CD4-positive, alpha-beta T cell (primary cell): ENCODE results near the gene KIAA0040. TPM values are rescaled to one million over a fixed set of nuclear protein-coding genes. Genes with fewer than 3 reads are reported as not detected.

Experiments
- ATAC-seq: fragments of 200-7000 bp; cut with Tn5 transposase; one replicate; pipeline ENCODE4 v1.10.0; 2022; ENCODE audit warnings: mild to moderate bottlenecking; ENCODE audit not compliant: poor library complexity
- CTCF ChIA-PET: fragments of 350-600 bp; sonication (Branson Sonifier 250); formaldehyde crosslinking; loops from one replicate; lab custom pipeline; 2021; ENCODE audit warnings: antibody characterized with exemption, inconsistent platforms; lab: Charles Lee
- POLR2A ChIA-PET: fragments of 350-600 bp; sonication (Branson Sonifier 250); formaldehyde crosslinking; loops from one replicate; lab custom pipeline; 2021; ENCODE audit warnings: antibody characterized with exemption, inconsistent platforms; lab: Charles Lee
- DNase-seq, 14 experiments: peaks; one replicate each; pipeline ENCODE4 v3.0.0-alpha.2; 2013 to 2020; ENCODE audit warnings: mixed read lengths in 2 of 14
- H3K27ac ChIP-seq, 2 donors: one replicate each; pipeline versions ENCODE4 v1.5.1 to v1.7.0; 2013; ENCODE audit warnings: low read length in 2 of 2, low read depth in 1 of 2, mild to moderate bottlenecking in 1 of 2
- H3K27me3 ChIP-seq, 2 experiments: 1 replicate in 1 of 2; 2 replicates in 1 of 2; pipeline versions ENCODE4 v1.6.1 to v1.7.0; 2013; ENCODE audit warnings: low read length in 2 of 2, control low read depth in 1 of 2, mild to moderate bottlenecking in 1 of 2, moderate library complexity in 1 of 2; ENCODE audit not compliant: insufficient read depth in 2 of 2, control insufficient read depth in 1 of 2
- H3K36me3 ChIP-seq: one replicate; pipeline ENCODE4 v1.6.1; 2013; ENCODE audit warnings: low read length, control low read depth; ENCODE audit not compliant: insufficient read depth
- H3K4me1 ChIP-seq: one replicate; pipeline ENCODE4 v1.6.1; 2013; ENCODE audit warnings: low read length, control low read depth; ENCODE audit not compliant: insufficient read depth
- H3K4me3 ChIP-seq: one replicate; pipeline ENCODE4 v1.5.1; 2013; ENCODE audit warnings: mild to moderate bottlenecking, low read length, moderate library complexity
- H3K9me3 ChIP-seq, 2 experiments: 1 replicate in 1 of 2; 2 replicates in 1 of 2; pipeline versions ENCODE4 v1.6.1 to v1.7.0; 2013; ENCODE audit warnings: low read length in 2 of 2, mild to moderate bottlenecking in 2 of 2, control low read depth in 1 of 2, moderate library complexity in 1 of 2; ENCODE audit not compliant: control insufficient read depth in 1 of 2, insufficient read depth in 1 of 2
- H3K27ac Mint-ChIP-seq: one replicate; pipeline ENCODE4 v1.8.0; 2020; ENCODE audit warnings: mixed read lengths
- H3K27me3 Mint-ChIP-seq: one replicate; pipeline ENCODE4 v1.8.0; 2021; ENCODE audit warnings: mixed read lengths
- H3K36me3 Mint-ChIP-seq: one replicate; pipeline ENCODE4 v1.8.0; 2021; ENCODE audit warnings: low read depth, mixed read lengths
- H3K4me1 Mint-ChIP-seq: one replicate; pipeline ENCODE4 v1.8.0; 2021; ENCODE audit warnings: low read depth, mixed read lengths
- H3K4me3 Mint-ChIP-seq: one replicate; pipeline ENCODE4 v1.8.0; 2020; ENCODE audit warnings: mild to moderate bottlenecking, mixed read lengths
- H3K9me3 Mint-ChIP-seq: one replicate; pipeline ENCODE4 v1.8.0; 2020; ENCODE audit warnings: mixed read lengths
- CTCF ChIP-seq: fragments of 200-600 bp; IDR thresholded peaks from one replicate; pipeline ENCODE4 v1.8.0; 2022; ENCODE audit warnings: antibody characterized with exemption, mild to moderate bottlenecking
- intact Hi-C, 2 experiments: fragments of 100-400 bp; cut with DNase I in 1 of 2; cut with micrococcal nuclease in 1 of 2; formaldehyde crosslinking; loops; one replicate each; pipeline versions ENCODE4 v1.15.1 to v1.9.0; 2023 to 2025; cut with DNase I, micrococcal nuclease
- polyA plus RNA-seq, 2 donors: library from polyadenylated mRNA; unstranded; fragments of 120-200 nt; gene quantifications; one replicate each; pipeline ENCODE4 v1.2.1, GENCODE V29; 2013
- total RNA-seq, 174 experiments: library from RNA in 2 of 174; stranded (reverse) in 2 of 174; gene quantifications; one replicate each; pipeline ENCODE4 v1.2.3 and lab custom pipeline; 2021 to 2026

Gene KIAA0040
- total RNA-seq (10 to 100 TPM; 13.5 to 14.5 TPM), total RNA-seq (lab: John Stamatoyannopoulos, UW) (22.9 to 347 (median 57.6) reads per million in 172 experiments)
- polyA plus RNA-seq (2013, experiment 1 of 2), result 49.7 TPM
- polyA plus RNA-seq (2013, experiment 2 of 2), result 59.7 TPM

- Mint-ChIP-seq H3K27ac (peak within 1 kb of the TSS; percentile 97), H3K36me3 (peaks cover 17% of the 10 kb centered on the region), H3K4me3 (peak within 1 kb of the TSS; percentile 97), H3K4me1 (peaks cover 56% of the 10 kb centered on the region), H3K9me3 (no peaks in the 10 kb centered on the region), H3K27me3 (no peaks in the 10 kb centered on the region)
- peak within 1 kb of the TSS; percentile 60 to 76 for H3K27ac ChIP-seq
- H3K9me3 ChIP-seq, result no peaks in the 10 kb centered on the region
- peaks cover 54% of the 10 kb centered on the region for H3K4me1 ChIP-seq
- no peaks in the 10 kb centered on the region for H3K27me3 ChIP-seq
- intact Hi-C loops, result loop anchor here (5.0 kb wide), 3 partner anchors 36 to 161 kb away; no protein-coding TSS in a partner anchor
- peaks cover 1% of the 10 kb centered on the region for H3K36me3 ChIP-seq
- ChIA-PET POLR2A (interaction anchor here (0.8 to 7.2 kb wide), 7 partner anchors 10 to 194 kb away, joined by 5 to 98 read pairs (median 10); partner anchors contain the start of gene CACYBP), CTCF (interaction anchor here (0.8 to 1.0 kb wide), 3 partner anchors 9 to 46 kb away, joined by 3 to 4 read pairs (median 4); no protein-coding TSS in a partner anchor)
- H3K4me3 ChIP-seq, result peak within 1 kb of the TSS; percentile 98
- no peak for TF ChIP-seq CTCF
- ATAC-seq (peak; percentile 57), DNase-seq (peak in 13 of 14 experiments; percentile 18 to 81 (median 45))
Observed at GRCh38 chr1:175192630-175193526, at the start of gene KIAA0040. TSS of gene KIAA0040 (minus strand) at chr1:175192776. CDS start at chr1:175161013, 31,763 bp downstream.

GRCh38 chr1:175237389-175237788 is 44.8 kb upstream of the KIAA0040 start:
- peaks cover 9% of the 10 kb centered on the region for H3K4me1 ChIP-seq

More at GRCh38 chr1:175237389-175237788, 44.8 kb upstream of the KIAA0040 start:
- intact Hi-C loops, result loop anchor here in 1 of 2 experiments (10.0 kb wide), 1 partner anchor 53 kb away; no protein-coding TSS in a partner anchor
- Mint-ChIP-seq H3K36me3 (no peaks in the 10 kb centered on the region), H3K27me3 (no peaks in the 10 kb centered on the region), H3K4me1 (peaks cover 15% of the 10 kb centered on the region), H3K4me3 (no peak overlapping the region), H3K27ac (no peak overlapping the region), H3K9me3 (no peaks in the 10 kb centered on the region)
- POLR2A ChIA-PET, result no interaction called here
- Histone ChIP-seq H3K4me3 (no peak overlapping the region), H3K27me3 (no peaks in the 10 kb centered on the region), H3K27ac (no peak overlapping the region), H3K9me3 (peaks cover 0 to 4% of the 10 kb centered on the region in 2 experiments), H3K36me3 (no peaks in the 10 kb centered on the region)
- TF ChIP-seq CTCF, result no peak
- CTCF ChIA-PET, result no interaction called here
- ATAC-seq, result no peak
- DNase-seq, result no peak
